HG02973 (cell line): ENCODE results near the gene WDFY2.
A peak's percentile ranks its signal among the peaks of the same experiment; 100 is the strongest.

ENCODE experiments used
- ATAC-seq: cut with Tn5 transposase; IDR thresholded peaks from one replicate; pipeline ENCODE4 v1.9.1; 2021; ENCODE audit warnings: moderate library complexity; ENCODE audit not compliant: unreplicated experiment

The WDFY2 gene

DNA sequence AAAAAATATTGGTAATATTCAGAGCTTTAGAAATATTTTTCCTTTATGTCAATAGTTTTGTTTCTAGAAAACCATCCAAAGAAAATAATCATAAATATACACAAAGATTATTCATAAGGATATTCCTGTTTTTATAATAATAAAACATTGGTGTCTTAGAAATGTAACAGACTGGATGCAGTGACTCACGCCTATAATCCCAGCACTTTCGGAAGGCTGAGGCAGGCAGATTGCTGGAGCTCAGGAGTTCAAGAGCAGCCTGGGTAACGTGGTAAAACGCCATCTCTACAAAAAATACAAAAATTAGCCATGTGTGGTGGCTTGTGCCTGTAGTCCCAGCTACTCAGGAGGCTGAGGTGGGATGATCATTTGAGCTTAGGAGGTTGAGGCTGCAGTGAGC lies 112.9 kb downstream of the WDFY2 start:
- ATAC-seq = no peak

DNA sequence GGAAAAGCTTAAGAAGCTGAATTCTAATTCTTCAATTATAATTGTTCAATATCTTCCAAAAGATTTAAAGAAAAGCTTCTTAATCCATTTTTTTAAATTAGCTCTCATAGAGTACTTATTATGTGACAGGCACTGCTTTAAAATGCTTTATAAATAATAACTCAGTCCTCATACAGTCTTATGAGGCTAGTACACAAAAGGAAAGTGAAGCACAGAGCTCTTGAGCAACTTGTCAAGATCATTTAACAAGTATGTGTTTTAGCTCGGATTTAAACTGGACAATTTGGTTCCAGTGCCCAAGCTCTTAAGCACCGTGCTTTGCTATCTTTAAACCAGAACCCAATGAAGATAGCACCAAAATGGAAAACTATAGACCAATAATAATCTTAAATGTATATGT lies 113.6 kb downstream of the WDFY2 start:
- ATAC-seq = no peak

DNA sequence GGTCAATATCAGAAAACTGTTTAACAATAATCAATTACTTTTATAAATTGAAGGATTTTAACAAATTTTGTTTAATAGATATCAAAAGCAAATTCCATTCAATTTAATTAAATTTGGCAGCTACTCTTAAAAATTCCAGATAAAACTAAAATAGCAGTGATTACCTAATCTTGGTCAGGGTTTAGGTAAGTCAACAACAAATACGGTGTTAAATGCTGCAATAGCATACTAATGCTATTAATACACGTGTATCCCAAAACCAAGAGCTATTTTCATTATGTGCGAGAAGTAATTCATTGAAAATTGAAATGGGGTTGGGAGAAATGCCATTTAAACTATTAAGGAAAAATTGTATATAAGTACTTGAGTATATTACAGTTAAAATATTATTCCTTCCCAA lies 114.1 kb downstream of the WDFY2 start:
- no peak for ATAC-seq

DNA sequence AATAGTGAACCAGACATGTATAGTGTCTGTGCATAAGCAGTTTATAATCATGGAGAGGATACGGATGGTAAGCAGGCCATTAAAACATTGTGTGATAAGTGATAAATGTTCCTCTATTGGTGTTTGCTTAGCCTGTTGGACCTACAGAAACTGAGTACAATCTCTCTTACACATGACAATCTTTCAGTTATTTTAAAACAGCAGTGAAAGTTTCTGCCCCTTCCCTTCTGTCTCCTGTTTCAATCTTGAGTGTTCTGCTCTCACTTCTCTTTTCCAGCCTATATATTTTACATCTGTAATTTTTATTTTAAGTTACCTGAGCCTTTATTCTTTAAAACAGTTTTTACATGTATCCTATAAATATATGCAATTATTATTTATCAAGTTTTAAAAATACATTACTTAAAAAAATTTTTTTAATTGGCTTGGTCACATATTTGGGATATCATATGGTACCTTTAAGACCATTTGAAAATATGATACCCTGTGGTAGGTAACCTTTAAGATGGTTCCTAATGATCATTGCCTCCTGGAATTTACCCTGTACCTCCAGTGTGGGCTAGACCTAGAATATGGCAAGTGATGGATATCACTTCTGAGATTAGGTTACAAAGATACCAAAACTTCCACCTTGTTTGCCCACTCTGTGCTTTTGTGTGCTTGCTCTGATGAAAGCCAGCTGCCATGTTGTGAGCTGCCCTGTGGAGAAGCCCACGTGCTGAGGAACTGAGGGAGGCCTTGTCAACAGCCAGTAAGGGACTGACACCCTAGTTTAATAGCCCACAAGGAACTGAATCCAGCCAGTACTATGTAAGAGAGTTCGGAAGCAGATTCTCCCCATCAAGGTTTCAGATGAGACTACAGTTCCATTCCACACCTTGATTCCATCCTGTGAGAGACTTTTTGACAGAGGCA lies 120.4 kb downstream of the WDFY2 start:
- ATAC-seq = peak; percentile 80

DNA sequence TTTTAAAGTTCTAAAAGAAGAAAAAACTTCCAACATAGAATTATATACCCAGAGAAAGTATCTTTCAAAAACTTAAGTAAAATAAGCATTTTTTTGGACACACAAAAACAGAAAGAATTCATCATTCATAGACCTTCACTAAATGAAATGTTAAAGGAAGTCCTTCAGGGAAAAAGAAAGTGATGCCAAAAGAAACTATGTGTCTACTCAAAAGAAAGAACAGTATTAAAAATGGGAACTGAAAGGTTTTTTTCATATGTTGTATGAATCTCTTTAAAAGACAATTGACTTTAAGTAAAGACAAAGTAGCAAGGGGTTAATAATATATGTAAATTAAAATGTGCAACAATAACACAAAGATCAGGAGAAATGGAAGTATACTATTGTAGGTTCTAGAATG lies 123.2 kb downstream of the WDFY2 start:
- no peak for ATAC-seq

DNA sequence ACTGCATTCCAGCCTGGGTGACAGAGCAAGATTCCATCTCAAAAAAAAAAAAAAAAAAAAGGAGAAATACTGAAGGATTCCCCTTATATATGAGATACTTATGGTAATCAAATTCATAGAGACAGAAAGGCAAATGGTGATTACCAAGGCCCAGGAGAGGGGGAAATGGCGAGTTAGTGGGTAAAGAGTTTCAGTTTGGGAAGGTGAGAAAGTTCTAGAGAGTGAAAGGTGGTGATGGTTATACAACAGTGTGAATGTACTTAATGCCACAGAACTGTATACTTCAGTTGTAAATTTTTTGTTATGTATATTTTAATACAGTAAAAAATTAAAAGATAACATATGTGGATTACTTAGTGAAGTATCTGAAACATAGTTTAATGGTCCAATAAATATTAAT lies 129.5 kb downstream of the WDFY2 start:
- ATAC-seq = no peak

DNA sequence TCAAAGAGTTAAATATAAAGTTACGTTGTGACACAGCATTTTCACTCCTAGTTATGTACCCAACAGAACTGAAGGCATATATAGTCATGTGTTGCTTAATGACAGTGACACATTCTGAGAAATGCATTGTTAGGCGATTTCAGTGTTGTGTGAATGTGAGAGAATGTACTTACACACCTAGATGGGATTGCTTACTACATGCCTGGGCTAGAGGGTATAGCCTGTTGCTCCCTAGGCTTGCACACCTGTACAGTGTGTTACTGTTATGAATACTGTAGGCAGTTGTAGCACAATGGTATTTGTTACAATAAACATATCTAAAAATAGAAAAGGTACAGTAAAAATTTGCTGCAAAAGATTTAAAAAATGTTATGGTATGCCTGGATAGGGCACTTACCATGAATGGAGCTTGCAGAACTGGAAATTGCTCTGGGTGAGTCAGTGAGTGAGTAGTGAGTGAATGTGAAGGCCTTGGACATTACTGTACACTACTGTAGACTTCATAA lies 130.5 kb downstream of the WDFY2 start:
- ATAC-seq = no peak

DNA sequence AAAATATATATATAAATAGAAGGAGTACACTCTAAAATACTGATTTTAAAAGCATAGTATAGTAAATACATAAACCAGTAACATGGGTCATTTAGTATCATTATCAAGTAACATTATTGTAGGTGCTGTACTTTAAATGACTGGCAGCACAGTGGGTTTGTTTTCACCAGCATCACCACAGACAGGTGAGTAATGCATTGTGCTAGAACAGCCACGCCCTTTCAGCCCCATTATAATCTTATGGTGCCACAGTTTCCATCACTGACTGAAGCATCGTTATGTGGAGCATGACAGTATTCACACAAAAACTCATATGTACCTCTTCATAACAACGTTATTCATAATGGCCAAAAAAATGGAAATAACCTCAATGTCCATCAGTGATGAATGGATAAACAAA lies 131.4 kb downstream of the WDFY2 start:
- ATAC-seq = no peak

DNA sequence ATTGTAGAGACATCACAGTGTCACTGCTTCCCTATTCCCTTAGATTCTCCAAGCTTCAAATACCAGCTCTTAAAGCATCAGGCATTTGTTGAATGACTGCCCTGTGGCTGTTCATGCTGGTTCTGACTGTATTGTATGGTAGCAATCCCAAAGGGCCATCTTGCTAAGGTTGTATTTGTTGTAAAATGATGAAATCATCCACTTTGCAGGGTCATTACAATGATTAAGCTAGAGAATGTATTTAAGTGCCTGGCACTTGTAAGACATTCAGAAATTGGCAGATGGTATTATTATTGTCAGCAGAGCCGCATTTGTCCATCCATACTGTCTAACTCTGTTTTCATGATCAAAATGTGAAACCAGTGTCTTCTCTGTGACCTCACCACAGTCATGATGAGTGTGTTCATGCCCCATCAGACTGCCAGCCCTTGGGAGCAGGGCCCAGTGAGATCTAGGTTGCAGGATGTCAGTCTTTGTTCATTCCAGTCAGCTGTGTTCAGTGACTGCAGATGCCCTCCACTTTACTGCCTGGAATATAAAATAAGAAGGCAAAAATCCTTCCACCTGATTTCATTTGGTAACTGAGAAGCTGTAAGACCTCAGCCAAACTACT lies 133.6 kb downstream of the WDFY2 start:
- ATAC-seq = no peak

DNA sequence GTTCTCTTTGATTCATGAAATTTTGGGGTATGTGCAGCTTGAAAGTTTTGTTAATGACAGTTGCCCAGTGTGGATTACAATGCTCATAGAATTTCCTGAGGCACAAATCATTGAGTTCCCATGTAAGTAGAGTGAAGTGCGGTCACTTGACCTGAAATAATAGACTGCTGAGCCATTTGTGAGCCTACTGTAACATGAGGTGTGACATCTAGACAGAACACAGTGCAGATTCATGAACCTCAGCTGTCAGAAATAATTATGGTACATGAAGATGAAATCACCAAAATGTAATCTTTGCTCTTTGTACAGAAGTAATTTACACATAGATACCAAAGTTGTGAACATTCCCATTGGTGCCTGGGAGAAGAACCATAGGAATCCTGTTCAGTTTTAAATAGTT lies 135.1 kb downstream of the WDFY2 start:
- no peak for ATAC-seq

DNA sequence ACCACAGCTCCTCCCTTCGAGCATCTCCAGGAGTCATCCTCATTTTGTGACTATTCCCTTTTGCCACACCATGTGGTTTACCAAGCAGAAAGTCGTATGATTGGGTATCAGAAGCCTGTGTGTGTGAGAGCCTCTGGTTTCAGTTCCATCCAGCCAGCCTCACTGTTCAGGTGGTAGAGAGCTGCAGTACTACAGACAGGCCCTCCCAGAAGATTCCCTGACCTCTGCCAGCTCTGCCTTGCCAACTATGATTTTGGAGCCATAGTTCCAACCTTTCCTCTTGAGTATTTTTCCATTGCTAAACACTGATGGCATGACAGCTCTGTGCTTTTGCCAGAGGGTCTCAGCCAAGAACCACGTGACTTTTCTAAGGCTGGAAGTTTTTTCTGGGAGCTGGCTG lies 137.2 kb downstream of the WDFY2 start:
- ATAC-seq = no peak

DNA sequence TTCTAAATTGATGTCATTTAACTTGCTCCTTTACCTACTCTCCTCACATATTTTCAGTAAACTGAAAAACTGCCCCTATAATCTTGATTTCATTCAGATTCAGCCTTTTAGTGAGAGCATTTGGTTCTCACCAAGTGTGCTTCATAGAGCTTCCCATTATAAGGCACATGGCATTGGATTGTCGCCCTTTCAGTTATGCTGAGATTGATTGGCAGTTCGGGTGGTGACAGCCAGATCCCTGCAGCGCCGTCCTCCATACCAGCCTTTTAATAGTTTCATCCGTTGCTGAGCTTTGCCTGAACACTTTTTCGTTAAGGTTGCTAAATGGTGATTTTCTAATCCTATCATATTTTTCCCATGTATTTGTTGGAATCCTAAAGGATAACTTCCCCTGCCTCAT lies 139.3 kb downstream of the WDFY2 start:
- ATAC-seq = no peak

DNA sequence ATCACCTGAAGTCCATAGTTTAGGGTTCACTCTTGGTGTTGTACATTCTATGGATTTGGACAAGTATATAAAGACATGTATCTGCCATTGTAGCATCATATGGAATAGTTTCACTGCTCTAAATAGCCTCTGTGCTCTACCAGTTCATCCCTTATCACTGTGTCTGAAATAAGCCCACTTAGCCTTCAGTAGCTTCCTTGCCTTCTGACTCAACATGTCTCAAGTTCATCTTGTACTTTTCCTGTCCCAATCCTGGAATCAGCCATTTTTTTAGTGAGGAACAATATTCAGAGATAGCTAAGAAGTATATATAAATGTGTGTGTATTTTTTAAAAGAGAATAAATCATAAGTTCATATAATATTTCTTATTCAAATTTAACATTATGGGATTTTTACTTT lies 140.5 kb downstream of the WDFY2 start:
- no peak for ATAC-seq

DNA sequence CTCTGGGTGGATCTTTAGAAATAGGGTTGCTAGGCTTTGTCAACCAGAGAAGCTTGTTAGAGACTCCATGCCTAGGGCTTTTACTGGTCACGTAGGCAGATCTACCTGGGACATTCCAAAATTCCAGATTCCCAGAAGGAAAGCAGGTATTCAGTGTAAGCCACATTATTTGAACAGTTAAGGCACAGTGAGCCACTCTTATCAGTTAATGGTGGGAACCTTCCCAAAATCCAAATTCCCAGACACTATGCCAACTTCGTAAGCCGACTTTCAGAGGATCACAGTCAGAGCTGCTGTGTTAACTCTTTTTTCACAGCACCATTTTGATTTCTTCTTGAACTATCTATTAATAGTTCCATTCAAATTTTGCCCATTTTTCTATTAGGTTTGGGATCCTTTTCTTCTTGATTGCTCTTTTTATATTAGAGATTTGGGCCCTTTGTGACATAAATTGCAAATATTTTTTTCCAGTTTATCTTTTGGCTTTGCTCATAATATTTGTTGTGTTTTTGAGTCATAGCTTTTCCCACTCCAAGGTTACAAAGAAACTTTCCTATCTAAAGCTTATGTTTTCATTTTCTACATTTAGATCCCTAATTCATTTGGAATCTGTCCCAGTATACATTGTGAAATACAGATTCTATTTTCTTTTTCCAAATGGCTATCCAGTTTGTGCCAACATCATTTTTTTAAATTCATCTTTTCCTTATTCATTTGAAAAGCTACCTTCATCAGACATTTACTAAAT lies 142.4 kb downstream of the WDFY2 start:
- no peak for ATAC-seq

DNA sequence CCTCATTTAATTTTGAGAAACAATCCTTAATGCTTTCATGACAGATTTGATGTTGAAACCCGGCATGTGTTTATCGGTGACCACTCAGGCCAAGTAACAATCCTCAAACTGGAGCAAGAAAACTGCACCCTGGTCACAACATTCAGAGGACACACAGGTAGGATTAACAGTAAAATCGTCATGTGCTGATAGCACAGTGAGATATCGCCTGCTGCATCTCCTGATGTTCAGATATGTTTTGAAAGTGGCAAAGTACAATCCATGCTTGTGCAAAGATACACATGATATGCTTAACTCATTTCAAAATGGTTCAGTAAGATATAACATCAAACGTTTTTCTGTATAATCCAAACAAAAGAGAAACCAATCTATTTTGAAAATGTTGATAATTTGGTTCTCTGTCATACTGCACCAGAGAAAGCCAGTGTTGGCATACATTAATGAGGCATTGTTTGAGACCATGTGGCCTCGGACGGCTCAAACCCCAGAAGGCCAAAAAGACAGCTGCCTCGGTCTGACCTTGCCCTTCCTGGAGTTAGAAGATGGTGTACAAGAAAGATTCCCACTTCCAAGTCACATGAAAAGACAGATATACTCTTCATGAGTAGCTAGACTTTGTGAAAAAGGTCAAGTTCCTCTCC lies 143.5 kb downstream of the WDFY2 start:
- ATAC-seq = no peak

DNA sequence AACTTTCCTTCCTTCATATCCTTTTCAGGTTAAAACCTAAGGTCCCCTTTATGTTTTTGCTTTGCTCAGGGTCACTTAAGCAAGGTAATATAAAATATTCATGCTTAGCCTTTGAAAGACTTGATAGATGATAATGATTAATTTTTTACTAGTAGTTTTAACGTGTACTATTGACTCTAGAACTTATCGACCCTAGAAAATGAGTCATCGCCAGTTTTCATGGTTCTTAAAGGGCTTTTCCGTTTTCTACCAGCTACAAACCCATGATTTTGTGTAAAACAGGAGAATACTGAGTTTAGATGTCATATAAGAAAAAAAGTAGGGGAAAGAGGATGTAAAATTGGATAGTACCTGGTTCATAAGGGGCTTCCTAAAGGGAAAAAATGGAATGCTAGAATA lies 144.0 kb downstream of the WDFY2 start:
- no peak for ATAC-seq

DNA sequence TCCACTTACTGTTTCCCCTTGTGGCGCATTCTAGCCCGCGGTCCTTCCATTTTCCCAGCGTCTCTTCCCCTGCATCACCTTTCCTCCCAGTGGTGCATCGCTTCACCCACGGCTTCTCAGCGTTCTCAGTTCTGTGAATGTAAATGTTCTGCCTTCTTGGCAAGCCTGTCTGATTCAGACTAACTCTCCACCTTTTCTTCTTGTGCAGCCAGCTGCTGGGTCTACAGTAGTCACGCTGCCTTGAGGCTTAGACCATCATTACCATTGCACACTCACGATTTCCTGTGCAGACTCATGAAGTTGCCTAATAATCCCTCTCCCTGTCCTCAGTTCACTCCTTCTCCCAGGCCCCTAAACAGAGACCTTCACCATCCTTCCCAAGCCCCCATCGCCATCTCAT lies 144.7 kb downstream of the WDFY2 start:
- no peak for ATAC-seq

DNA sequence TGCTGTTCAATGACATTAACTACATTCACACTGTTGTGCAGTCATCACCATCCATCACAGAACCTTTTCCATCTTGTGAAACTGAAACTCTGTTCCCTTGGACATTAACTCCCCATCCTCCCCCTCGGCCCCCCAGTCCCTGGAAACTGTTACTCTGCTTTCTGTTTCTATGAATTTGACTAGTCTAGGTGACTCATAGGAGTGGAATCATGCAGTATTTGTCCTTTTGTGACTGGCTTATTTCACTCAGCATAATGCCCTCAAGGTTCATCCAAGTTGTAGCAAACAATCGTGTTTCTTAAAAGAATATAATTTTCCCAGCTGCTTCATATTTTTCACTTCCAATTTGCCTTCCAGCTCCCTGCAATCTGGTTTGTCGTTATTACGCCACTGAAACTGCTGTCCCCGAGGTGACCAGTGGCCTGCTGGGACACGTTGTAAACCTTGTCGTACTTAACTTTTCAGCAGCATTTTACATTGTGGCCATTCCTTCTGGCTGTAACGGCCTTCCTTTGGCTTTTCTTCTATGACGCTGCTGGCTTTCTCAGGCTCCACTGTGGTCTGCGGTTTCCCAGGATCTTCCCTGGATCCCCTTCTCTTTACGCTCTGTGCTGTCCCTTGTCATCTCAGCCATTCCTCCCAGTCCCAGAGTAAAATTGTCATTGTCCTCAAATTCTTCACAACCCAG lies 145.7 kb downstream of the WDFY2 start:
- ATAC-seq = no peak

DNA sequence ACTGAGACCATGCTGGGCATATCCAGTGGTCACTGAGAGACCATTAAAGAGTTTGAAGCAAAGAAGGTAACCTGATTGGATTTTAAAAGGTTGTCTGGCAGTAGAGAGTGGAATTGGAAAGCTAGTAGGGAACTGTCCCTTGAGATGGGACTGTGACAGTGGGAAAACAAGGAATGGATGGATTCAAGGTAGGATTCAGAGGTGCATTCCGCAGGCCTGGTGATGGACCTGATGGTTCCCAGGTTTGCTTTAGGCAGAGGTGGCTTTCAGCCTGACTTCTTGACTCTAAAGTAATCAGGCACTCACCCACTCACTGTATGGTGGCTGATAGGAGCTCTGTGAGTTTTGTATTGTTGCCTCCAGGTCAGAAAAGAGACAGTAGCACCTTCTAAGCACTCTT lies 146.7 kb downstream of the WDFY2 start:
- ATAC-seq = no peak

DNA sequence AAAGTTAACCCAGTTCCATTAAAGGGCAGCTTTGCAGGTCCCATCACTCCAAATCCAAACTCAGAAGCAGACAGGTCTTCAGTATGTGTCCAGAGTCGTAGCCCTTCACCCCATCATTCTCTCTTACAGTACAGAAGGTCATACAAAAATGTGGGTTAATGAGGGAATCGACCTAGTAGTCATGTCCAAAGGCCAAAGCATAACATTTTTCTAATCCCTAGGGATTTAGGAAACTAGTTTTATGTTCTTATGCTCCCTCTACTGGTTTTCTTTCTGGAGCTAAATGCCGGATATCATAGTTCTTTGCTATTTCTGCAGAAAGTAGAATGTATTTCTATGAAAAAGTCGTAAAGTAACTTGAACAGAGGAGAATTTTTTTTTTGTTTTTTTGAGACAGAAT lies 147.5 kb downstream of the WDFY2 start:
- ATAC-seq = no peak
